ENCODE results near the gene NT5C1B. TPM values are rescaled to one million over a fixed set of nuclear protein-coding genes. Genes with fewer than 3 reads are reported as not detected.

NT5C1B gene
- total and polyA plus RNA-seq, 10 of the 15 experiments (the other 5 are each of a cell fraction or from before 2014, with no cell fraction given): 0.40 to 0.44 TPM; not detected in 8

GRCh38 chr2:18610651-18611050 lies 21.3 kb upstream of the NT5C1B start:
- Histone ChIP-seq H3K4me2 (ENCODE audit: control insufficient read depth, insufficient read depth) (no peak overlapping the region), H3K27ac (ENCODE audit: control insufficient read depth, insufficient read depth) (no peak overlapping the region), H3K79me2 (ENCODE audit: control insufficient read depth, insufficient read depth, low read length) (no peaks in the 10 kb centered on the region), H2AFZ (ENCODE audit: control insufficient read depth, low read depth, low read length) (no peak overlapping the region), H3K4me3 (no peak overlapping the region), H3K9ac (ENCODE audit: control insufficient read depth, insufficient read depth, low read length) (no peak overlapping the region), H3K36me3 (ENCODE audit: control insufficient read depth in 2 of 2, insufficient read depth in 2 of 2, low read length in 1 of 2) (no peaks in the 10 kb centered on the region), H3K4me1 (ENCODE audit: control insufficient read depth, insufficient read depth, low read length) (no peaks in the 10 kb centered on the region), H3K9me3 (replicated peaks; ENCODE audit: control insufficient read depth, insufficient read depth, low read length) (no peaks in the 10 kb centered on the region), H4K20me1 (ENCODE audit: control insufficient read depth, insufficient read depth) (no peaks in the 10 kb centered on the region), H3K27me3 (replicated peaks in 1 of 2; ENCODE audit: control insufficient read depth in 2 of 2, insufficient read depth in 2 of 2, low read length in 1 of 2) (no peaks in the 10 kb centered on the region)
- intact Hi-C loops (cut with micrococcal nuclease; ENCODE audit: unreplicated experiment): no loop called here
- ChIA-PET SMC1A (ENCODE audit: uncharacterized antibody, unreplicated experiment) (no interaction called here), POLR2A (no interaction called here), CTCF (no interaction called here), RAD21 (ENCODE audit: unreplicated experiment) (no interaction called here)
- in situ Hi-C loops (cut with MboI): no loop called here
- WGBS (ENCODE audit: insufficient coverage, insufficient replicate concordance, low lambda C conversion rate, missing lambda C conversion rate): 61% methylated on average over 1 of the region's 1 CpG
- no peak for FAIRE-seq
- no peak for TF ChIP-seq SMAD5 (IDR thresholded peaks at IDR 0.05; ENCODE audit: low read depth)
- no peak for TF ChIP-seq EP300 (IDR thresholded peaks at IDR 0.05; ENCODE audit: borderline replicate concordance in 1 of 2, control insufficient read depth in 1 of 2, low read depth in 2 of 2, low read length in 2 of 2)
- TF ChIP-seq FOS (IDR thresholded peaks at IDR 0.05; ENCODE audit: borderline replicate concordance, extremely low read depth, insufficient read length): no peak
- ATAC-seq: no peak
- BruUV-seq (replicated peaks): no TSS peak
- DNase-seq (ENCODE audit: low read depth, low spot score): no peak

- H3K4me1 ChIP-seq (ENCODE audit: control insufficient read depth, insufficient read depth, low read length): no peaks in the 10 kb centered on the region
- intact Hi-C loops (cut with micrococcal nuclease; ENCODE audit: unreplicated experiment): no loop called here
- ChIA-PET SMC1A (ENCODE audit: uncharacterized antibody, unreplicated experiment) (no interaction called here), RAD21 (ENCODE audit: unreplicated experiment) (no interaction called here), POLR2A (no interaction called here), CTCF (interaction anchor here (0.7 to 1.2 kb wide), 2 partner anchors 13 to 14 kb away, joined by 3 to 5 read pairs; no protein-coding TSS in a partner anchor)
- no peak overlapping the region for H3K4me3 ChIP-seq
- no peak for FAIRE-seq
- H3K4me2 ChIP-seq (ENCODE audit: control insufficient read depth, insufficient read depth): no peak overlapping the region
- H3K9ac ChIP-seq (ENCODE audit: control insufficient read depth, insufficient read depth, low read length): no peak overlapping the region
- no peak overlapping the region for H3K27ac ChIP-seq (ENCODE audit: control insufficient read depth, insufficient read depth)
- no peaks in the 10 kb centered on the region for H3K9me3 ChIP-seq (replicated peaks; ENCODE audit: control insufficient read depth, insufficient read depth, low read length)
- H3K36me3 ChIP-seq (ENCODE audit: control insufficient read depth in 2 of 2, insufficient read depth in 2 of 2, low read length in 1 of 2): no peaks in the 10 kb centered on the region
- in situ Hi-C loops (cut with MboI): no loop called here
- DNase-seq (ENCODE audit: low read depth, low spot score): no peak
- no peaks in the 10 kb centered on the region for H4K20me1 ChIP-seq (ENCODE audit: control insufficient read depth, insufficient read depth)
- BruUV-seq (replicated peaks): no TSS peak
- no peak overlapping the region for H2AFZ ChIP-seq (ENCODE audit: control insufficient read depth, low read depth, low read length)
- no peaks in the 10 kb centered on the region for H3K79me2 ChIP-seq (ENCODE audit: control insufficient read depth, insufficient read depth, low read length)
- 62% methylated on average over 1 of the region's 1 CpG for WGBS (ENCODE audit: insufficient coverage, insufficient replicate concordance, low lambda C conversion rate, missing lambda C conversion rate)
- no peaks in the 10 kb centered on the region for H3K27me3 ChIP-seq (replicated peaks in 1 of 2; ENCODE audit: control insufficient read depth in 2 of 2, insufficient read depth in 2 of 2, low read length in 1 of 2)
- no peak for ATAC-seq
- no peak for TF ChIP-seq SMARCA5 (IDR thresholded peaks at IDR 0.05)
- no peak for TF ChIP-seq ZNF274 (IDR thresholded peaks at IDR 0.05; ENCODE audit: insufficient read depth, insufficient read length)
- no peak for TF ChIP-seq RUNX3 (IDR thresholded peaks at IDR 0.05; ENCODE audit: low read length)
- TF ChIP-seq CBX3 (IDR thresholded peaks at IDR 0.05; ENCODE audit: borderline replicate concordance, low read depth): no peak
- no peak for TF ChIP-seq SUPT20H (IDR thresholded peaks at IDR 0.05; ENCODE audit: borderline replicate concordance, control insufficient read depth, low read depth, low read length)
- no peak for TF ChIP-seq EP300 (IDR thresholded peaks at IDR 0.05; ENCODE audit: borderline replicate concordance in 1 of 2, control insufficient read depth in 1 of 2, low read depth in 2 of 2, low read length in 2 of 2)
- TF ChIP-seq SRF (IDR thresholded peaks at IDR 0.05; ENCODE audit: low read depth in 2 of 2, low read length in 2 of 2): no peak
- no peak for TF ChIP-seq CREB1 (IDR thresholded peaks at IDR 0.05; ENCODE audit: low read depth)
- no peak for TF ChIP-seq MXI1 (IDR thresholded peaks at IDR 0.05; ENCODE audit: low read depth, low read length)
- no peak for TF ChIP-seq NR2F1 (conservative IDR thresholded peaks at IDR 0.05)
- TF ChIP-seq IKZF1 (conservative IDR thresholded peaks at IDR 0.05): no peak
- no peak for TF ChIP-seq ZNF207 (IDR thresholded peaks at IDR 0.05; ENCODE audit: borderline replicate concordance)
- no peak for TF ChIP-seq MYB (IDR thresholded peaks at IDR 0.05; ENCODE audit: borderline replicate concordance, low read depth, low read length)
- TF ChIP-seq GABPA (IDR thresholded peaks at IDR 0.05; ENCODE audit: low read depth): no peak
- TF ChIP-seq ZNF622 (IDR thresholded peaks at IDR 0.05): no peak
- TF ChIP-seq SREBF2 (IDR thresholded peaks at IDR 0.05; ENCODE audit: low read length): no peak
- no peak for TF ChIP-seq CHD4 (IDR thresholded peaks at IDR 0.05)
- TF ChIP-seq ZBTB33 (IDR thresholded peaks at IDR 0.05): no peak
Observed at GRCh38 chr2:18610090-18610489, 20.7 kb upstream of the NT5C1B start.

Measured in GM12878 (cell line).